ENCODE data around the gene LGALS9. TPM values are rescaled to one million over a fixed set of nuclear protein-coding genes. Genes with fewer than 3 reads are reported as not detected.
"Not testable (repeated sequence)": the region's sequence is repeated elsewhere in the genome, so short reads cannot be mapped to it uniquely, and the experiment has no call there.

The LGALS9 gene
- total and polyA plus RNA-seq, 2 experiments from 2014 or later = 0.48 to 0.73 TPM

DNA sequence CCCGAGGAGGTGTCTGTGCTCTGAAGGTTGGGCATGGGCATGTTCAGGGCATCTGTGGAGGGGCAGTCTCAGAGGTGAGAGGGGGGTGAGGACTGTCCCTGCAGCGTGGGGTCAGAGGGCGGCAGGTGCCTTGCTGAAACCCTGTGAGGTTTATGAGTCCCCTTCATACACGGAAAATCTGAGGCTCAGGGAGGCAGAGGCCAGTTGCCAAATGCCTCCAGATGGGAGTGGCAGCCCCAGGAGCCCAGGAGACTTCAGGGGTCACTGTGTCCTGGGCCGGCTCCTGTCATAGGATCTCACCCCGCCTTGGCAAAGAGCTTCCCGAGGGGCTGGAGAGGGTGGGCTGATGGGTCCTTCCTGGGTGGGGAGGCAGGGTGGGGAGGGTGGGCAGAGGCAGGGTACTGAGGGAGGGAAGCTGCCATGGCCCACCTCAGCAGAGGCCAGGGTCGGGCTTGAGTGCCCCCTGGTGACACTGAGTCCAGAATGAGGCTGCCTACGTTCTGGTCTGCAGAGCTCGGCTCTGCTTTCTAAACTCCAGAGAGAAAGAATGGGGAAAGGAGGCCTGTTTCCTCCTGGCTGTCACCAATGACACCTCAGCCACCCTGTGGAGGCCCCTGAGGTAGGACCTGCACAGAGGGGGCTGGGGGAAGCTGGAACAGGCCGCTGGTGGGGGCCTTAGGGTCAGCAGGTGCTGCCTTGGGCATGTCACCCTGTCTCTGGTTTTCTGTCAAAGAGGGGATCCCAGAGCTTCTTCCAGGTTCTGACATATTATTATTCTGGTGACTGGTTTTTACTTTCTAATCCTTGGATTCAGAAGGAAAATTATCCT lies 1.1 kb downstream of the LGALS9 start:
- no peak overlapping the region for H3K4me2 ChIP-seq
- no peaks in the 10 kb centered on the region for H3K36me3 ChIP-seq (ENCODE audit: insufficient read depth)
- no peaks in the 10 kb centered on the region for H3K79me2 ChIP-seq (replicated peaks; ENCODE audit: insufficient read depth)
- H3K4me3 Mint-ChIP-seq = no peak overlapping the region
- no peak overlapping the region for H3K4me3 ChIP-seq
- no peaks in the 10 kb centered on the region for H3K27me3 ChIP-seq (ENCODE audit: insufficient read depth)
- no peak for DNase-seq (ENCODE audit: low spot score)
- H3K4me1 ChIP-seq (ENCODE audit: insufficient read depth) = no peaks in the 10 kb centered on the region
- peaks cover 4% of the 10 kb centered on the region for H3K27me3 Mint-ChIP-seq (ENCODE audit: insufficient read depth, low read depth, poor library complexity)
- no peaks in the 10 kb centered on the region for H3K36me3 Mint-ChIP-seq (ENCODE audit: low read depth)
- TF ChIP-seq, protein P1, sequence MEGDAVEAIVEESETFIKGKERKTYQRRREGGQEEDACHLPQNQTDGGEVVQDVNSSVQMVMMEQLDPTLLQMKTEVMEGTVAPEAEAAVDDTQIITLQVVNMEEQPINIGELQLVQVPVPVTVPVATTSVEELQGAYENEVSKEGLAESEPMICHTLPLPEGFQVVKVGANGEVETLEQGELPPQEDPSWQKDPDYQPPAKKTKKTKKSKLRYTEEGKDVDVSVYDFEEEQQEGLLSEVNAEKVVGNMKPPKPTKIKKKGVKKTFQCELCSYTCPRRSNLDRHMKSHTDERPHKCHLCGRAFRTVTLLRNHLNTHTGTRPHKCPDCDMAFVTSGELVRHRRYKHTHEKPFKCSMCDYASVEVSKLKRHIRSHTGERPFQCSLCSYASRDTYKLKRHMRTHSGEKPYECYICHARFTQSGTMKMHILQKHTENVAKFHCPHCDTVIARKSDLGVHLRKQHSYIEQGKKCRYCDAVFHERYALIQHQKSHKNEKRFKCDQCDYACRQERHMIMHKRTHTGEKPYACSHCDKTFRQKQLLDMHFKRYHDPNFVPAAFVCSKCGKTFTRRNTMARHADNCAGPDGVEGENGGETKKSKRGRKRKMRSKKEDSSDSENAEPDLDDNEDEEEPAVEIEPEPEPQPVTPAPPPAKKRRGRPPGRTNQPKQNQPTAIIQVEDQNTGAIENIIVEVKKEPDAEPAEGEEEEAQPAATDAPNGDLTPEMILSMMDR (conservative IDR thresholded peaks at IDR 0.05; ENCODE audit: low read depth in 2 of 2) = peak in 1 of 2 experiments; percentile 30; a peak in 2 of 4 replicates
- no peak for TF ChIP-seq EZH2 (IDR thresholded peaks at IDR 0.05; ENCODE audit: low read depth, unreplicated experiment)
- H3K4me1 Mint-ChIP-seq = peaks cover 4% of the 10 kb centered on the region; the same call in 2 of the 3 replicates
- no peaks in the 10 kb centered on the region for H3F3A ChIP-seq (replicated peaks; ENCODE audit: low read depth)
- no peaks in the 10 kb centered on the region for H4K20me1 ChIP-seq (replicated peaks; ENCODE audit: insufficient read depth)
- no peaks in the 10 kb centered on the region for H3K9me2 ChIP-seq (ENCODE audit: insufficient read depth)
- no peak overlapping the region for H2AFZ ChIP-seq
- no peaks in the 10 kb centered on the region for H3K9me3 Mint-ChIP-seq
- peak overlapping the region; percentile 46; the same call in 1 of the 2 replicates for H3K27ac Mint-ChIP-seq
- no peak overlapping the region for H3K27ac ChIP-seq (ENCODE audit: low read depth)
- peak; percentile 31 for ATAC-seq

DNA sequence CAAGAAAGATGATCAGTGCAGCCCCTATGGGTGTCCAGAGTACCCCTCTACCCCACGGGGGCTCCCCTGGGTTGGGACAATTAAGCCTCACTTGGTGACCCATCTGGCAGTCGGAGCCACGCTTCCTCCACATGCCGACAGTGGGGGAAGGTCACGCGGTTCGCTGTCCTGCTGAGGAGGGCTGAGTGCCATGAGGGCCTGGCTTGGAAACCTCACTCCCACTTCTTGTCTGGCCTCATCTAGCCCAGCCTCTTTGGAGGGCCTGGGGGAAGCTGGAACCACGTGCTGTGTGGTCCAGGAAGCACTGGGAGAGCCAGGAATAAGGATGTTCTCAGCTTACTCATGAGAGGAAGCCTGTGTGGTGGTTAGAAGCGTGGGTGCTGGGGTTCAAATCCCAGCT lies 1.8 kb downstream of the LGALS9 start:
- not testable (repeated sequence) for H3K36me3 ChIP-seq (ENCODE audit: insufficient read depth); H4K20me1 ChIP-seq (replicated peaks; ENCODE audit: insufficient read depth); DNase-seq (ENCODE audit: low spot score); H3K9me3 Mint-ChIP-seq; H3K4me3 Mint-ChIP-seq; H3K27me3 ChIP-seq (ENCODE audit: insufficient read depth); H3K4me1 ChIP-seq (ENCODE audit: insufficient read depth); H2AFZ ChIP-seq; ATAC-seq; H3K79me2 ChIP-seq (replicated peaks; ENCODE audit: insufficient read depth); H3K27ac ChIP-seq (ENCODE audit: low read depth); H3K27me3 Mint-ChIP-seq (ENCODE audit: insufficient read depth, low read depth, poor library complexity); H3K4me2 ChIP-seq; H3K4me3 ChIP-seq; H3F3A ChIP-seq (replicated peaks; ENCODE audit: low read depth); H3K9me2 ChIP-seq (ENCODE audit: insufficient read depth); H3K36me3 Mint-ChIP-seq (ENCODE audit: low read depth); H3K27ac Mint-ChIP-seq; H3K4me1 Mint-ChIP-seq

DNA sequence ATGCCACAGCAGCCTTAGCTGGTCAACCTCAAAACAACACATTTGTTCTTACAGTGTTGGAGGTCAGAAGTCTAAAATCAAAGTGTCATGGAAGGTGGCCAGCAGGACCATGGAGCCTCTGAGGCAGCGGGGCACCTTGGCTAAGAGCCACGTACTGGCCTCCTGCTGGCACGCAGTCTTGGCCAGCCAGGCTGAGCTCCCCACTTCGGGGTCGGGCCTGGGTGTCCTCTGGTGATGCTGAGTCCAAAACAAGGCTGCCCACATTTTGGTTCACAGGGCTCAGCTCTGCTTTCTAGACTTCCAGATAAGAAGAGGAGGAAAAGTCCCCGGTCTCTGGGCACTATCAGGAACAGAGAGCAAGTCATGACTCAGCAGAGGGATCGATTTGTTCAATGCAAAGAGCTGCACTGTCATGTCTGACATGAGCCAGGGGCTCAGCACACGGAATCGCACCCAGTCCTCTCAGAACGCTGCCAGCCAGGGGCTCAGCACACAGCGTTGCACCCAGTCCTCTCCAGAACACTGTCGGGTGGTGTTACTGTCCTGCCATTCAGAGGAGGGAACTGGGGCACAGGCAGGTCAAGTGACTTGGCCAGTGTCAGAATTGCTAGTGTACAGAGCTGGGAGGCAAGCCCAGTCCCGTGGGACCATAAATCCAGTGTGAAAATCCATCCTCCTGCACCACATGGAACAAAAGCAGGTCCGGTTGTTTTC lies 2.5 kb downstream of the LGALS9 start:
- H3K4me2 ChIP-seq = no peak overlapping the region
- H3K4me3 ChIP-seq = no peak overlapping the region
- no peak overlapping the region; the same call in 1 of the 2 replicates for H3K27ac Mint-ChIP-seq
- H3K27me3 Mint-ChIP-seq (ENCODE audit: insufficient read depth, low read depth, poor library complexity) = peaks cover 4% of the 10 kb centered on the region
- no peaks in the 10 kb centered on the region for H3K4me1 ChIP-seq (ENCODE audit: insufficient read depth)
- H3K36me3 ChIP-seq (ENCODE audit: insufficient read depth) = no peaks in the 10 kb centered on the region
- H3K4me1 Mint-ChIP-seq = peaks cover 4% of the 10 kb centered on the region; the same call in 2 of the 3 replicates
- no peaks in the 10 kb centered on the region for H3F3A ChIP-seq (replicated peaks; ENCODE audit: low read depth)
- H3K4me3 Mint-ChIP-seq = no peak overlapping the region
- no peak overlapping the region for H2AFZ ChIP-seq
- DNase-seq (ENCODE audit: low spot score) (no peak), ATAC-seq (no peak)
- no peaks in the 10 kb centered on the region for H3K79me2 ChIP-seq (replicated peaks; ENCODE audit: insufficient read depth)
- no peaks in the 10 kb centered on the region for H3K27me3 ChIP-seq (ENCODE audit: insufficient read depth)
- H4K20me1 ChIP-seq (replicated peaks; ENCODE audit: insufficient read depth) = no peaks in the 10 kb centered on the region
- H3K36me3 Mint-ChIP-seq (ENCODE audit: low read depth) = no peaks in the 10 kb centered on the region
- TF ChIP-seq POLR2AphosphoS5 (IDR thresholded peaks at IDR 0.05; ENCODE audit: low read depth) = no peak
- TF ChIP-seq ZNF331 (CRISPR knock-in tag; IDR thresholded peaks at IDR 0.05; ENCODE audit: low read depth) = no peak
- no peak for TF ChIP-seq STAT1 (IDR thresholded peaks at IDR 0.05; ENCODE audit: unreplicated experiment)
- TF ChIP-seq NANOG (IDR thresholded peaks at IDR 0.05; ENCODE audit: borderline replicate concordance) = no peak
- TF ChIP-seq, protein P2, sequence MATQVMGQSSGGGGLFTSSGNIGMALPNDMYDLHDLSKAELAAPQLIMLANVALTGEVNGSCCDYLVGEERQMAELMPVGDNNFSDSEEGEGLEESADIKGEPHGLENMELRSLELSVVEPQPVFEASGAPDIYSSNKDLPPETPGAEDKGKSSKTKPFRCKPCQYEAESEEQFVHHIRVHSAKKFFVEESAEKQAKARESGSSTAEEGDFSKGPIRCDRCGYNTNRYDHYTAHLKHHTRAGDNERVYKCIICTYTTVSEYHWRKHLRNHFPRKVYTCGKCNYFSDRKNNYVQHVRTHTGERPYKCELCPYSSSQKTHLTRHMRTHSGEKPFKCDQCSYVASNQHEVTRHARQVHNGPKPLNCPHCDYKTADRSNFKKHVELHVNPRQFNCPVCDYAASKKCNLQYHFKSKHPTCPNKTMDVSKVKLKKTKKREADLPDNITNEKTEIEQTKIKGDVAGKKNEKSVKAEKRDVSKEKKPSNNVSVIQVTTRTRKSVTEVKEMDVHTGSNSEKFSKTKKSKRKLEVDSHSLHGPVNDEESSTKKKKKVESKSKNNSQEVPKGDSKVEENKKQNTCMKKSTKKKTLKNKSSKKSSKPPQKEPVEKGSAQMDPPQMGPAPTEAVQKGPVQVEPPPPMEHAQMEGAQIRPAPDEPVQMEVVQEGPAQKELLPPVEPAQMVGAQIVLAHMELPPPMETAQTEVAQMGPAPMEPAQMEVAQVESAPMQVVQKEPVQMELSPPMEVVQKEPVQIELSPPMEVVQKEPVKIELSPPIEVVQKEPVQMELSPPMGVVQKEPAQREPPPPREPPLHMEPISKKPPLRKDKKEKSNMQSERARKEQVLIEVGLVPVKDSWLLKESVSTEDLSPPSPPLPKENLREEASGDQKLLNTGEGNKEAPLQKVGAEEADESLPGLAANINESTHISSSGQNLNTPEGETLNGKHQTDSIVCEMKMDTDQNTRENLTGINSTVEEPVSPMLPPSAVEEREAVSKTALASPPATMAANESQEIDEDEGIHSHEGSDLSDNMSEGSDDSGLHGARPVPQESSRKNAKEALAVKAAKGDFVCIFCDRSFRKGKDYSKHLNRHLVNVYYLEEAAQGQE (IDR thresholded peaks at IDR 0.05; ENCODE audit: unreplicated experiment) = no peak
- H3K9me2 ChIP-seq (ENCODE audit: insufficient read depth) = no peaks in the 10 kb centered on the region
- H3K9me3 Mint-ChIP-seq = no peaks in the 10 kb centered on the region
- no peak overlapping the region for H3K27ac ChIP-seq (ENCODE audit: low read depth)
